OCI-LY7 (cell line): ENCODE data around the gene TCERG1L. TPM values are rescaled to one million over a fixed set of nuclear protein-coding genes. Genes with fewer than 3 reads are reported as not detected.

Source experiments
- BruUV-seq: library from RNA; stranded (reverse); fragments of 400-500 nt; replicated peaks from 2 replicates; lab custom pipeline; 2021; lab: Mats Ljungman, UMichigan
- CTCF ChIA-PET: fragments of 300-600 bp; sonication (Branson Sonifier 250); formaldehyde crosslinking; loops from one replicate; lab custom pipeline; 2022; ENCODE audit warnings: antibody characterized with exemption; ENCODE audit not compliant: unreplicated experiment; lab: Charles Lee
- POLR2A ChIA-PET: fragments of 300-600 bp; sonication (Branson Sonifier 250); formaldehyde crosslinking; loops from one replicate; lab custom pipeline; 2022; ENCODE audit warnings: antibody characterized with exemption; lab: Charles Lee
- DNase-seq: peaks from one replicate; pipeline ENCODE4 v3.0.0-alpha.2; 2015; ENCODE audit warnings: low spot score
- H2AFZ ChIP-seq: fragments of 200-600 bp; sonication (generic), shearing (Covaris generic); 2 replicates; pipeline ENCODE4 v1.6.1; 2014; ENCODE audit warnings: mild to moderate bottlenecking, antibody characterized with exemption, low read length, moderate library complexity
- H3K27ac ChIP-seq: fragments of 200-600 bp; sonication (generic); 2 replicates; pipeline ENCODE4 v1.5.1; 2014; ENCODE audit warnings: mixed run types, low read depth, mild to moderate bottlenecking, moderate library complexity, low read length, inconsistent platforms; ENCODE audit not compliant: poor library complexity, severe bottlenecking
- H3K36me3 ChIP-seq: fragments of 200-600 bp; sonication (generic); 2 replicates; pipeline ENCODE4 v1.6.1; 2014; ENCODE audit warnings: mild to moderate bottlenecking, antibody characterized with exemption, low read length, moderate library complexity, mixed read lengths; ENCODE audit not compliant: insufficient read depth
- H3K4me1 ChIP-seq: fragments of 200-600 bp; sonication (generic); 2 replicates; pipeline ENCODE4 v1.5.1; 2014; ENCODE audit warnings: mild to moderate bottlenecking, low read length; ENCODE audit not compliant: insufficient read depth, poor library complexity, severe bottlenecking
- H3K4me2 ChIP-seq: fragments of 200-600 bp; sonication (generic); 2 replicates; pipeline ENCODE4 v1.6.1; 2014; ENCODE audit warnings: mild to moderate bottlenecking, low read length
- H3K4me3 ChIP-seq: fragments of 200-600 bp; sonication (generic); 2 replicates; pipeline ENCODE4 v1.5.1; 2014; ENCODE audit warnings: mild to moderate bottlenecking, low read depth, low read length; ENCODE audit not compliant: poor library complexity, severe bottlenecking
- H3K79me2 ChIP-seq: fragments of 200-600 bp; sonication (generic); 2 replicates; pipeline ENCODE4 v1.6.1; 2016; ENCODE audit warnings: low read depth, mild to moderate bottlenecking, low read length, moderate library complexity, mixed read lengths; ENCODE audit not compliant: insufficient read depth
- H3K9me2 ChIP-seq: fragments of 200-600 bp; sonication (generic); 2 replicates; pipeline ENCODE4 v1.6.1; 2016; ENCODE audit warnings: mild to moderate bottlenecking, low read length, mixed read lengths; ENCODE audit not compliant: insufficient read depth
- H3K9me3 ChIP-seq: fragments of 200-600 bp; sonication (generic); 2 replicates; pipeline ENCODE4 v1.6.1; 2014; ENCODE audit warnings: mild to moderate bottlenecking, mixed run types, low read length, mixed read lengths
- H4K20me1 ChIP-seq: fragments of 200-600 bp; sonication (generic); 2 replicates; pipeline ENCODE4 v1.6.1; 2014; ENCODE audit warnings: mild to moderate bottlenecking, antibody characterized with exemption, low read length, moderate library complexity, mixed read lengths; ENCODE audit not compliant: insufficient read depth
- EZH2phosphoT487 ChIP-seq: fragments of 200-600 bp; sonication (generic); IDR thresholded peaks from 2 replicates; pipeline ENCODE4 v1.6.1; 2018; ENCODE audit warnings: low read depth, borderline replicate concordance, mild to moderate bottlenecking, mixed run types, antibody characterized with exemption, low read length, moderate library complexity, mixed read lengths
- intact Hi-C: fragments of 100-400 bp; cut with micrococcal nuclease; formaldehyde crosslinking; loops from one replicate; pipeline ENCODE4 v1.10.0; 2022; ENCODE audit not compliant: unreplicated experiment
- total RNA-seq, 2 experiments: library from RNA; depleted of rRNA in 1 of 2; stranded (reverse); fragments of >200 nt in 1 of 2; shearing (Covaris generic) in 1 of 2; gene quantifications; 2 replicates each; pipeline ENCODE4 v1.2.3, GENCODE V29; 2014 to 2022
- TF ChIP-seq, protein P1 (sequence below): fragments of 200-600 bp; sonication (generic); conservative IDR thresholded peaks from 2 replicates; pipeline ENCODE4 v1.5.1; 2014; ENCODE audit warnings: mild to moderate bottlenecking, antibody characterized with exemption, low read length, moderate library complexity, mixed read lengths

The TCERG1L gene
- total RNA-seq, 2 experiments from 2014 or later = not detected

DNA sequence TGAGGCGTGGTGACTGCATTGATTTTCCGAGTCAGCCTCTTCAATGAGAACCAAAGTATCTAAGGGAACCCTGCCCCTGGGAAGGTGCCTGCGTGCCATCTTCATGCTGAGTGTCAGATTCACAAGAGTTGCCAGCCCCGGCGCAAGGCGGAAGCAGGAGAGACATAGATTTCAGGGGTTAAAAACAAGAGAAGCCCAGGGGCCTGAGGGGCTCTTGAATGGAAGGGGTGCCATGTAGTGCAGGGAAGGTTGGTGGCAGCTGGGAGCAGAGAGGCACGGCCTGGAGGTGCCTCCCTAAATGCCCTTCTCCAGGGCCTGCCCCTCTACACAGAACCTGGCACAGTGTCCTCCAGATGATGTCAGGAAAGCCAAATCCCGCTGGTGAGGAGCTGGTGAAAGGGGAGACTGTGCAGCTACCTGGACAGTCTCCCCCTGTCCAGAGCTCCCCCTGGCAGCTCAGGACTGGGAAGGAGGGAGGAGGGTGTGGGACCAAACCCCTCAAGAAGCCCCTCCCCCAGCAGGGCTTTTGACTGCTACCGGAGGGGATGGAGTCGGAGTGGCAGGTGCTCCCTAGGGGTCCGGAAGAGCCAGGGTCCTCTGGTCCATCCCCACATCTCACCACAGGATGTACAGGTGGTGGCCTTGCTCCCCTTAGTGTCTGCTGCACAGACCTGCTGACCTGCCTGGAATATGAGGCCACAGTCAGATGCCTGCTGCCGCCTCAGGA is 137.9 kb downstream of the TCERG1L start:
- no peak overlapping the region for H2AFZ ChIP-seq
- no peaks in the 10 kb centered on the region for H3K4me1 ChIP-seq
- no peak overlapping the region for H3K27ac ChIP-seq
- CTCF ChIA-PET = no interaction called here
- H3K9me2 ChIP-seq = no peaks in the 10 kb centered on the region
- intact Hi-C loops = no loop called here
- no peak overlapping the region for H3K4me2 ChIP-seq
- TF ChIP-seq EZH2phosphoT487 = no peak
- TF ChIP-seq, protein P1, sequence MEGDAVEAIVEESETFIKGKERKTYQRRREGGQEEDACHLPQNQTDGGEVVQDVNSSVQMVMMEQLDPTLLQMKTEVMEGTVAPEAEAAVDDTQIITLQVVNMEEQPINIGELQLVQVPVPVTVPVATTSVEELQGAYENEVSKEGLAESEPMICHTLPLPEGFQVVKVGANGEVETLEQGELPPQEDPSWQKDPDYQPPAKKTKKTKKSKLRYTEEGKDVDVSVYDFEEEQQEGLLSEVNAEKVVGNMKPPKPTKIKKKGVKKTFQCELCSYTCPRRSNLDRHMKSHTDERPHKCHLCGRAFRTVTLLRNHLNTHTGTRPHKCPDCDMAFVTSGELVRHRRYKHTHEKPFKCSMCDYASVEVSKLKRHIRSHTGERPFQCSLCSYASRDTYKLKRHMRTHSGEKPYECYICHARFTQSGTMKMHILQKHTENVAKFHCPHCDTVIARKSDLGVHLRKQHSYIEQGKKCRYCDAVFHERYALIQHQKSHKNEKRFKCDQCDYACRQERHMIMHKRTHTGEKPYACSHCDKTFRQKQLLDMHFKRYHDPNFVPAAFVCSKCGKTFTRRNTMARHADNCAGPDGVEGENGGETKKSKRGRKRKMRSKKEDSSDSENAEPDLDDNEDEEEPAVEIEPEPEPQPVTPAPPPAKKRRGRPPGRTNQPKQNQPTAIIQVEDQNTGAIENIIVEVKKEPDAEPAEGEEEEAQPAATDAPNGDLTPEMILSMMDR = no peak
- DNase-seq = no peak
- BruUV-seq = no TSS peak
- POLR2A ChIA-PET = interaction anchor here (0.6 kb wide), 1 partner anchor 134 kb away, joined by 3 read pairs; no protein-coding TSS in a partner anchor
- H3K79me2 ChIP-seq = no peaks in the 10 kb centered on the region
- peaks cover 12% of the 10 kb centered on the region; the same call in 1 of the 2 replicates for H3K9me3 ChIP-seq
- H4K20me1 ChIP-seq = no peaks in the 10 kb centered on the region
- H3K36me3 ChIP-seq = no peaks in the 10 kb centered on the region
- H3K4me3 ChIP-seq = no peak overlapping the region

DNA sequence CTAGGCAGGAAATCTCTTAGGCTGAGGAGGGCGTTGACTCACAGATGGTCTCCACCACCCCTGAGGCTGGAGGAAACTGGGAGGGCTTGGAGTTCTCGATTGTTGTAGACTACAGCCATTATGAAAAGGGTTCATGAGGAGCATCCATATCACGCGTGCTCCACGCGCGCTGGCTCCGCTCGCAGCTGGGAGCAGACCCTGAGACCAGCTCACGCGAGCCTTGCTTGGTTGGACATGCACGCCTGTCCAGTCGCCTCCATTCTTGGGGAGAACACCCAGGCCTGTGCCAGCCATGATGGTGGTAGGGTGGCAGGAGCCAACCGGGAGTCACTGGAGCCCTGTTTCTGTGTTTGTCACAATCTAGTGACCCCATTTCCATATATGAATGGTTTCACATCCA is 139.1 kb downstream of the TCERG1L start:
- intact Hi-C loops = no loop called here
- Histone ChIP-seq H3K9me2 (no peaks in the 10 kb centered on the region), H3K4me3 (no peak overlapping the region), H4K20me1 (no peaks in the 10 kb centered on the region), H3K27ac (no peak overlapping the region), H3K36me3 (no peaks in the 10 kb centered on the region), H3K4me1 (no peaks in the 10 kb centered on the region), H2AFZ (no peak overlapping the region), H3K9me3 (peaks cover 12% of the 10 kb centered on the region; the same call in 1 of the 2 replicates), H3K79me2 (no peaks in the 10 kb centered on the region), H3K4me2 (no peak overlapping the region)
- no peak for DNase-seq
- no peak for TF ChIP-seq EZH2phosphoT487
- TF ChIP-seq, protein P1 = no peak
- CTCF ChIA-PET = no interaction called here
- POLR2A ChIA-PET = no interaction called here
- no TSS peak for BruUV-seq

DNA sequence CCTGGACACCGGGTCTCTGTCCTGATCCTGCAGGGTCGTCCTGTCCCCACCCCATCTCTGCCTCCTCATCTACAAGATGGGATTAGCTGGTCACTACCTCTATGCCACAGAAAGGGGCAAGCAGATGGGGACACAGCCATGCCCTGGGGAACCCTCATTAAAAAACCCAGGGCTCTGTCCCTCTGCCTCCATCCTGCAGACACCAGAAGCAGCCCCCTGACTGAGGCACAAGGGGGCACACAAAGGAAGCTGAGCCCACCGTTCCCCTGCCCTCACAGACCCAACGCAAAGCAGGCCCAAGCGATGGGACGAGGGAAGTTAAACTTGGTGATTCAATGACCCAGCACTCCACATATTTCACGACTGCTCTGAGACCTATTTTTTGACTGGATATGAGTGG is 142.4 kb downstream of the TCERG1L start:
- TF ChIP-seq EZH2phosphoT487 = no peak
- TF ChIP-seq, protein P1 = no peak
- BruUV-seq = no TSS peak
- intact Hi-C loops = no loop called here
- Histone ChIP-seq H3K4me2 (no peak overlapping the region), H3K27ac (no peak overlapping the region), H3K79me2 (no peaks in the 10 kb centered on the region), H3K4me3 (no peak overlapping the region), H3K36me3 (no peaks in the 10 kb centered on the region), H2AFZ (no peak overlapping the region), H4K20me1 (no peaks in the 10 kb centered on the region), H3K9me2 (no peaks in the 10 kb centered on the region), H3K4me1 (no peaks in the 10 kb centered on the region), H3K9me3 (no peaks in the 10 kb centered on the region)
- DNase-seq = no peak
- CTCF ChIA-PET = no interaction called here
- POLR2A ChIA-PET = no interaction called here
